Hepatocyte (in vitro differentiated cells): ENCODE results near the gene ABLIM1. TPM values are rescaled to one million over a fixed set of nuclear protein-coding genes. Genes with fewer than 3 reads are reported as not detected.

Experiments used
- DNase-seq: peaks from one replicate; pipeline ENCODE4 v3.0.0-alpha.2; 2016; ENCODE audit warnings: low spot score
- H2AFZ ChIP-seq: fragments of 200-600 bp; sonication (generic); 2 replicates; pipeline ENCODE4 v1.6.0; 2016; ENCODE audit warnings: antibody characterized with exemption, mild to moderate bottlenecking
- H3K27ac ChIP-seq: fragments of 200-600 bp; sonication (generic); 2 replicates; pipeline ENCODE4 v1.5.1; 2016; ENCODE audit warnings: mild to moderate bottlenecking
- H3K27me3 ChIP-seq: fragments of 200-600 bp; sonication (generic); 2 replicates; pipeline ENCODE4 v1.6.1; 2016
- H3K36me3 ChIP-seq: fragments of 200-600 bp; sonication (generic); replicated peaks from 2 replicates; pipeline ENCODE4 v1.5.1; 2016; ENCODE audit warnings: low read depth; ENCODE audit not compliant: insufficient read depth
- H3K4me1 ChIP-seq: fragments of 200-600 bp; sonication (generic); 2 replicates; pipeline ENCODE4 v1.5.1; 2016; ENCODE audit warnings: mild to moderate bottlenecking, moderate library complexity; ENCODE audit not compliant: insufficient read depth
- H3K4me2 ChIP-seq: fragments of 200-600 bp; sonication (generic); 2 replicates; pipeline ENCODE4 v1.6.0; 2016
- H3K4me3 ChIP-seq: fragments of 200-600 bp; sonication (generic); 2 replicates; pipeline ENCODE4 v1.5.1; 2016; ENCODE audit warnings: mild to moderate bottlenecking
- H3K79me2 ChIP-seq: fragments of 200-600 bp; sonication (generic); 2 replicates; pipeline ENCODE4 v1.6.0; 2017; ENCODE audit warnings: mild to moderate bottlenecking
- H3K9me2 ChIP-seq: fragments of 200-600 bp; sonication (generic); replicated peaks from 2 replicates; pipeline ENCODE4 v1.6.0; 2017; ENCODE audit warnings: mild to moderate bottlenecking; ENCODE audit not compliant: insufficient read depth
- H3K9me3 ChIP-seq: fragments of 200-600 bp; sonication (generic); 2 replicates; pipeline ENCODE4 v1.5.1; 2016; ENCODE audit warnings: low read depth, mild to moderate bottlenecking
- H4K20me1 ChIP-seq: fragments of 200-600 bp; sonication (generic); 2 replicates; pipeline ENCODE4 v1.6.0; 2016; ENCODE audit warnings: mild to moderate bottlenecking; ENCODE audit not compliant: insufficient read depth, poor library complexity, severe bottlenecking
- EZH2 ChIP-seq: fragments of 200-600 bp; sonication (generic); IDR thresholded peaks from 2 replicates; pipeline ENCODE4 v1.6.1; 2016; ENCODE audit warnings: antibody characterized with exemption, mild to moderate bottlenecking, borderline replicate concordance
- EZH2phosphoT487 ChIP-seq: fragments of 200-600 bp; sonication (generic); IDR thresholded peaks from one replicate; pipeline ENCODE4 v1.6.1; 2018; ENCODE audit warnings: antibody characterized with exemption, mild to moderate bottlenecking, low read depth, moderate library complexity; ENCODE audit not compliant: unreplicated experiment, severe bottlenecking
- WGBS: methylation state at CpG from one replicate; pipeline ENCODE4 v1.1.6; 2016; ENCODE audit warnings: low lambda C conversion rate; ENCODE audit errors: missing lambda C conversion rate; 5-methylcytosine and 5-hydroxymethylcytosine counted together
- polyA plus RNA-seq: library from polyadenylated mRNA; unstranded; fragments of >200 nt; fragmentation: Nextera tagmentation; extraction: Ambion mirVana; gene quantifications from 2 replicates; pipeline ENCODE4 v1.2.1, GENCODE V29; 2016
- total RNA-seq: library from RNA; depleted of rRNA; stranded (reverse); fragments of >200 nt; gene quantifications from 2 replicates; pipeline ENCODE4 v1.2.3, GENCODE V29; 2014
- TF ChIP-seq, protein P1 (sequence below): fragments of 200-600 bp; sonication (generic); IDR thresholded peaks from 2 replicates; pipeline ENCODE4 v1.5.1; 2016; ENCODE audit warnings: antibody characterized with exemption, mild to moderate bottlenecking; ENCODE audit not compliant: poor library complexity

ABLIM1 gene
- total and polyA plus RNA-seq, 2 experiments from 2014 or later: 20.8 to 31.6 TPM

DNA sequence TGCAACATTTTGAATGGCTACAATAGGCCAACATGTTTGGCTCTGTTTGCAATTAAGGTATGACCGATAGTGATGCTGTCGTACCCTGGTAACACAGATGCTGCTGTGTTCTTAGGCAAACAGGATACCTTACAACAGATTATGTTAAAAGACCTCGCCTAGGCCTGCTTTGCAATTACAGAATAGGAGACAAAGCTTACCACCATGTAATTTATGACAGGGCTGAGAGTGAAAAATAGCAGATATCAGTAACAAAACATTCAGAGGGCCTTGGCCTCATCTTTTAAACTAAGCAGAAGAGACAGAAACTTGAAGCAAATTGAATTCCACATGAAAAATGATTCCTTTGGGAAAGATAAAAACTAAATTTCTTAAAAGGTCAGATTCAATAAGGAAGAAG lies 29.4 kb upstream of the ABLIM1 start:
- no peaks in the 10 kb centered on the region for H3K79me2 ChIP-seq
- no peaks in the 10 kb centered on the region for H4K20me1 ChIP-seq
- H3K27ac ChIP-seq: no peak overlapping the region
- H3K27me3 ChIP-seq: no peaks in the 10 kb centered on the region
- no peaks in the 10 kb centered on the region for H3K9me2 ChIP-seq
- TF ChIP-seq EZH2: no peak
- no peak for TF ChIP-seq EZH2phosphoT487
- TF ChIP-seq, protein P1, sequence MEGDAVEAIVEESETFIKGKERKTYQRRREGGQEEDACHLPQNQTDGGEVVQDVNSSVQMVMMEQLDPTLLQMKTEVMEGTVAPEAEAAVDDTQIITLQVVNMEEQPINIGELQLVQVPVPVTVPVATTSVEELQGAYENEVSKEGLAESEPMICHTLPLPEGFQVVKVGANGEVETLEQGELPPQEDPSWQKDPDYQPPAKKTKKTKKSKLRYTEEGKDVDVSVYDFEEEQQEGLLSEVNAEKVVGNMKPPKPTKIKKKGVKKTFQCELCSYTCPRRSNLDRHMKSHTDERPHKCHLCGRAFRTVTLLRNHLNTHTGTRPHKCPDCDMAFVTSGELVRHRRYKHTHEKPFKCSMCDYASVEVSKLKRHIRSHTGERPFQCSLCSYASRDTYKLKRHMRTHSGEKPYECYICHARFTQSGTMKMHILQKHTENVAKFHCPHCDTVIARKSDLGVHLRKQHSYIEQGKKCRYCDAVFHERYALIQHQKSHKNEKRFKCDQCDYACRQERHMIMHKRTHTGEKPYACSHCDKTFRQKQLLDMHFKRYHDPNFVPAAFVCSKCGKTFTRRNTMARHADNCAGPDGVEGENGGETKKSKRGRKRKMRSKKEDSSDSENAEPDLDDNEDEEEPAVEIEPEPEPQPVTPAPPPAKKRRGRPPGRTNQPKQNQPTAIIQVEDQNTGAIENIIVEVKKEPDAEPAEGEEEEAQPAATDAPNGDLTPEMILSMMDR: no peak
- no peak for DNase-seq
- 68% methylated on average over 3 of the region's 3 CpGs for WGBS
- no peak overlapping the region for H2AFZ ChIP-seq
- no peaks in the 10 kb centered on the region for H3K9me3 ChIP-seq
- H3K4me2 ChIP-seq: no peak overlapping the region
- H3K4me1 ChIP-seq: peaks cover 42% of the 10 kb centered on the region
- H3K4me3 ChIP-seq: no peak overlapping the region
- no peaks in the 10 kb centered on the region for H3K36me3 ChIP-seq

DNA sequence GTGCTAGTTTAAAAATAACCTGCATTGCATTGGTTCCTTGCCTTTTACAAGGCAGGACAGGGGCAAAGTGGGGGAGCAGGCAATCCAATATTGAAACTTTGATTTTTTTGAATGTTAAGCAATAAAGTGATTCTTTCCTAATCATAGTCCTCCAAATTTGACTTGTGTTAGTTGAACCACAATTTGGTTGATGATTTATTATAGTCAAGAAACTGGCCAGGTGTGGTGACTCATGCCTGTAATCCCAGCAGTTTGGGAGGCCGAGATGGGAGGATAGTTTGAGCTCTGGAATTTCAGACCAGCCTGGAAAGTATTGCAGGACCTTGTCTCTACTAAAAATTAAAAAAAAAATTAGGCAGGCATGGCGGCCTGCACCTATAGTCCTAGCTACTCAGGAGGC lies 27.9 kb upstream of the ABLIM1 start:
- H3K4me1 ChIP-seq: peaks cover 50% of the 10 kb centered on the region

DNA sequence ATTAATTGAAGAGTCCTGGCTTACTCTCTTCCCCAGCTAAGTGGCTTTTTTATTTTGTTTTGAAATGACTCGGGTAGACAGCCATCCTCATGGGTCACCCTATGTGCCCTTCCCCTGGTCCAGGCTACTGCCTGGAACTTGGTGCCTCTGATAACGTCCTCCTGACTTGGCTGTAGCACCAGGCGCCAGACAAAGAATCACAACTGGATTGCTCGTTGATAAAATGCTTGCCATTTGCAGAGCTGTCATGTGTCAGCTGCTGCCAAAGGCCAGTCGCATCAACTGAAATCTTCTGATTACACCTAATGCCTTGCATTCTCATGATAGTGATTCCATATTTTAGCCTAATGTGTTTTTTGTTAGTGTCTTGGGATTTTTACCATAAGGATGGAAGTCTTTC lies 27.4 kb upstream of the ABLIM1 start:
- 41% methylated on average over 5 of the region's 5 CpGs for WGBS
- no peak overlapping the region for H3K4me3 ChIP-seq
- peak overlapping the region; percentile 93 for H3K27ac ChIP-seq
- H4K20me1 ChIP-seq: no peaks in the 10 kb centered on the region
- no peaks in the 10 kb centered on the region for H3K9me3 ChIP-seq
- DNase-seq: peak; percentile 37
- H3K79me2 ChIP-seq: peaks cover 5% of the 10 kb centered on the region
- H3K4me1 ChIP-seq: peaks cover 50% of the 10 kb centered on the region
- TF ChIP-seq, protein P1: no peak
- TF ChIP-seq EZH2phosphoT487 (no peak), EZH2 (no peak)
- H2AFZ ChIP-seq: no peak overlapping the region
- no peaks in the 10 kb centered on the region for H3K27me3 ChIP-seq
- H3K9me2 ChIP-seq: no peaks in the 10 kb centered on the region
- peak overlapping the region; percentile 41 for H3K4me2 ChIP-seq
- no peaks in the 10 kb centered on the region for H3K36me3 ChIP-seq

More for the DNA sequence above, 27.9 kb upstream of the ABLIM1 start:
- H3K36me3 ChIP-seq: no peaks in the 10 kb centered on the region
- no peak overlapping the region for H3K4me3 ChIP-seq
- H3K9me2 ChIP-seq: no peaks in the 10 kb centered on the region
- H2AFZ ChIP-seq: no peak overlapping the region
- peak overlapping the region; percentile 93 for H3K27ac ChIP-seq
- H4K20me1 ChIP-seq: no peaks in the 10 kb centered on the region
- no peaks in the 10 kb centered on the region for H3K9me3 ChIP-seq
- H3K79me2 ChIP-seq: peaks cover 3% of the 10 kb centered on the region
- H3K27me3 ChIP-seq: no peaks in the 10 kb centered on the region
- H3K4me2 ChIP-seq: no peak overlapping the region
- DNase-seq: no peak
- TF ChIP-seq, protein P1: no peak
- TF ChIP-seq EZH2phosphoT487 (no peak), EZH2 (no peak)
- WGBS: 82% methylated on average over 2 of the region's 2 CpGs

DNA sequence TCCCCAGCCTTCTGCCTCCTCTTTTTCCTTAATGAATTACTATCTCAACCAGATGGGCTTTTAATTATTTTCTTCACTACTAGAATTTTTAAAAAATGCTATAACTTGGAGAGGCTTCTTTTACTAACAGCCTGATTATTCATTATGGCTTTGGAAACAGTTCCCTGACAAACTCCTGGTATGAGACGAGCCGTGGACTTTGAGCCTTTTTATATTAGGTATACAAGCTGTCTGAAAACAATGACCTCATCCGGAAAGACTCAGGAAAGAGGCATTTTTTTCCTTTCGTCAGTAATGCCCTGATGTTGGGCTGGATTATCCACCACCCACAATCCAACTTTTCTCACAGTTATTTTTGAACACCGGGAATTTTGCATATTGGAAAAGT lies 26.7 kb upstream of the ABLIM1 start:
- peak overlapping the region; percentile 66 for H3K4me2 ChIP-seq
- no peaks in the 10 kb centered on the region for H3K36me3 ChIP-seq
- peaks cover 50% of the 10 kb centered on the region for H3K4me1 ChIP-seq
- no peaks in the 10 kb centered on the region for H3K9me2 ChIP-seq
- H3K27me3 ChIP-seq: no peaks in the 10 kb centered on the region
- no peak overlapping the region for H2AFZ ChIP-seq
- DNase-seq: peak; percentile 89
- peak overlapping the region; percentile 93 for H3K27ac ChIP-seq
- H4K20me1 ChIP-seq: no peaks in the 10 kb centered on the region
- no peak overlapping the region for H3K4me3 ChIP-seq
- TF ChIP-seq EZH2 (no peak), EZH2phosphoT487 (no peak)
- TF ChIP-seq, protein P1: no peak
- peaks cover 9% of the 10 kb centered on the region for H3K79me2 ChIP-seq
- H3K9me3 ChIP-seq: no peaks in the 10 kb centered on the region
- WGBS: 12% methylated on average over 5 of the region's 5 CpGs
